ENCODE data around the gene SCAF1. TPM values are rescaled to one million over a fixed set of nuclear protein-coding genes. Genes with fewer than 3 reads are reported as not detected.

SCAF1 gene
- total and polyA plus RNA-seq, 2 of the 13 experiments (the other 11 are each of a cell fraction or from before 2014, with no cell fraction given): 3.3 to 6.1 TPM

DNA sequence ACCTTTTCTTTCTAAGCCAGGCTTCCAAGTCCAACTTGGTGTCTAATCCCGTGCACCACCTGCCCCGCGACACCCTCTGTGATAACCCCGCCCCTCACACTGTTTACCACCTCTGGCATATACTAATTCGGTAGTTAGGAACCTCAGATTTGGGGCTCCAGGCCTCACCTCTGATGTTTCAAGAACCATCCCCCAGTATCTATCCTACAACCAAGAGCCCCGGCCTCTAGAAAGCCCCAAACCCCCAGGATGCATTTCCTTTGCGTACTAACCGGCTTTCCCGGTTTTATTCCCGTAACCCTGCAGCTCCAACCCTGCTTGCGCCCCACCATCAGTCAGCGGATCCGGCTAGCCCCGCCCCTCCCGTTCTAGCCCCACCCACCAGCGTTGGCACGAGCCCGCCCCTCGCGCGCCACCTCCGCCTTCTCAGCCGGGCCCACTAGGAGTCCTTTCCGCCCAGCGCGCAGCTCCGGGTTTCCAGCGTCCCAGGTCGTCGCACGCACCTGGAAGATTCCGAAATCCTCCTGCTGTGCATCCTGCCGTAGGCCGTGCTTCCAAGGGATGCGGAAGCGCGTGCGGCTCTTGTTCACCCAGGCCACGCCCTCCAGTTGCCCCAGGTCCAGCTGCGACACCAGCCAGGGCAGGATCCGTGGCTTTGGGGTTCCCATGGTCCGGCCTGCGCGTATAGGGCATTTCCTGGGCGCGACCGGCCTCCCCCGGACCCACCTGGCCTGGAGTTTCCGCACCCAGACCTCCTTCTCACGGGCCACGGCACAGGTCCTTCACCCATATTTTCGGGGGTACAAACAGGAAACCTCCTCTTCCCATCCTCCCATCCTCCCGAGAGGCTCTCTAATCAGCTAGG, 22.4 kb downstream of the SCAF1 start (continued):
- TF ChIP-seq, protein P1, sequence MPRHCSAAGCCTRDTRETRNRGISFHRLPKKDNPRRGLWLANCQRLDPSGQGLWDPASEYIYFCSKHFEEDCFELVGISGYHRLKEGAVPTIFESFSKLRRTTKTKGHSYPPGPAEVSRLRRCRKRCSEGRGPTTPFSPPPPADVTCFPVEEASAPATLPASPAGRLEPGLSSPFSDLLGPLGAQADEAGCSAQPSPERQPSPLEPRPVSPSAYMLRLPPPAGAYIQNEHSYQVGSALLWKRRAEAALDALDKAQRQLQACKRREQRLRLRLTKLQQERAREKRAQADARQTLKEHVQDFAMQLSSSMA (CRISPR knock-in tag; IDR thresholded peaks at IDR 0.05): peak; percentile 41; the same call in 1 of the 2 replicates
- 0 out of 2 replicates have a peak, but pooled peaks have one; percentile 38 for TF ChIP-seq MXD4 (CRISPR knock-in tag; IDR thresholded peaks at IDR 0.05)
- TF ChIP-seq ZFX (CRISPR knock-in tag; IDR thresholded peaks at IDR 0.05; ENCODE audit: low read depth): peak; percentile 88
- peak; percentile 30; the same call in 1 of the 2 replicates for TF ChIP-seq KAT7 (CRISPR knock-in tag; IDR thresholded peaks at IDR 0.05; ENCODE audit: borderline replicate concordance)

DNA sequence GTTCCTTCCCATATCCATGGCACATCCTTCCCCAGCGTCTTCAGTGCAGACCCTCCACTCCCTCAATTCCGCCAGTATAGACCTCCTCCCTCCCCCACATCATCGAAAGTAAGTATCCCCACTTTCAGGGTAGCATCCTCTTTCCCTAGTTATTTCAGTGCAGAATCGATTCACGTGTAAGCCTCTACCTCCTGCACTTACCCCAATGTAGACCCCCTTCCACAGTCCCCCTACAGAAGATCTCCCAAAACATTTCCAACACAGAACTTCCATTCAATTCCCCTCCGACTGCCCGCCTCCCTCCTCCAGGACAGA, 23.0 kb downstream of the SCAF1 start:
- H3K36me3 ChIP-seq (replicated peaks in 1 of 2; ENCODE audit: control insufficient read depth in 1 of 2, insufficient read depth in 2 of 2, low read length in 2 of 2): peaks cover 7 to 30% of the 10 kb centered on the region in 2 experiments
- TF ChIP-seq, protein P2, sequence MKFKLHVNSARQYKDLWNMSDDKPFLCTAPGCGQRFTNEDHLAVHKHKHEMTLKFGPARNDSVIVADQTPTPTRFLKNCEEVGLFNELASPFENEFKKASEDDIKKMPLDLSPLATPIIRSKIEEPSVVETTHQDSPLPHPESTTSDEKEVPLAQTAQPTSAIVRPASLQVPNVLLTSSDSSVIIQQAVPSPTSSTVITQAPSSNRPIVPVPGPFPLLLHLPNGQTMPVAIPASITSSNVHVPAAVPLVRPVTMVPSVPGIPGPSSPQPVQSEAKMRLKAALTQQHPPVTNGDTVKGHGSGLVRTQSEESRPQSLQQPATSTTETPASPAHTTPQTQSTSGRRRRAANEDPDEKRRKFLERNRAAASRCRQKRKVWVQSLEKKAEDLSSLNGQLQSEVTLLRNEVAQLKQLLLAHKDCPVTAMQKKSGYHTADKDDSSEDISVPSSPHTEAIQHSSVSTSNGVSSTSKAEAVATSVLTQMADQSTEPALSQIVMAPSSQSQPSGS (CRISPR knock-in tag; IDR thresholded peaks at IDR 0.05): no peak
- TF ChIP-seq PHF5A (CRISPR knock-in tag; IDR thresholded peaks at IDR 0.05; ENCODE audit: low read depth, unreplicated experiment) (no peak), REXO4 (CRISPR knock-in tag; IDR thresholded peaks at IDR 0.05; ENCODE audit: borderline replicate concordance) (no peak), ZNF674 (CRISPR knock-in tag; IDR thresholded peaks at IDR 0.05; ENCODE audit: low read depth) (no peak), ZNF446 (CRISPR knock-in tag; IDR thresholded peaks at IDR 0.05) (peak; percentile 27; the same call in 1 of the 2 replicates), CHCHD3 (CRISPR knock-in tag; IDR thresholded peaks at IDR 0.05) (no peak), CEBPB (IDR thresholded peaks at IDR 0.05; ENCODE audit: borderline replicate concordance, low read depth, low read length) (no peak), RFXAP (CRISPR knock-in tag; IDR thresholded peaks at IDR 0.05; ENCODE audit: borderline replicate concordance) (0 out of 2 replicates have a peak, but pooled peaks have one; percentile 2), ZBTB38 (CRISPR knock-in tag; IDR thresholded peaks at IDR 0.05) (no peak)
- TF ChIP-seq, protein P3, sequence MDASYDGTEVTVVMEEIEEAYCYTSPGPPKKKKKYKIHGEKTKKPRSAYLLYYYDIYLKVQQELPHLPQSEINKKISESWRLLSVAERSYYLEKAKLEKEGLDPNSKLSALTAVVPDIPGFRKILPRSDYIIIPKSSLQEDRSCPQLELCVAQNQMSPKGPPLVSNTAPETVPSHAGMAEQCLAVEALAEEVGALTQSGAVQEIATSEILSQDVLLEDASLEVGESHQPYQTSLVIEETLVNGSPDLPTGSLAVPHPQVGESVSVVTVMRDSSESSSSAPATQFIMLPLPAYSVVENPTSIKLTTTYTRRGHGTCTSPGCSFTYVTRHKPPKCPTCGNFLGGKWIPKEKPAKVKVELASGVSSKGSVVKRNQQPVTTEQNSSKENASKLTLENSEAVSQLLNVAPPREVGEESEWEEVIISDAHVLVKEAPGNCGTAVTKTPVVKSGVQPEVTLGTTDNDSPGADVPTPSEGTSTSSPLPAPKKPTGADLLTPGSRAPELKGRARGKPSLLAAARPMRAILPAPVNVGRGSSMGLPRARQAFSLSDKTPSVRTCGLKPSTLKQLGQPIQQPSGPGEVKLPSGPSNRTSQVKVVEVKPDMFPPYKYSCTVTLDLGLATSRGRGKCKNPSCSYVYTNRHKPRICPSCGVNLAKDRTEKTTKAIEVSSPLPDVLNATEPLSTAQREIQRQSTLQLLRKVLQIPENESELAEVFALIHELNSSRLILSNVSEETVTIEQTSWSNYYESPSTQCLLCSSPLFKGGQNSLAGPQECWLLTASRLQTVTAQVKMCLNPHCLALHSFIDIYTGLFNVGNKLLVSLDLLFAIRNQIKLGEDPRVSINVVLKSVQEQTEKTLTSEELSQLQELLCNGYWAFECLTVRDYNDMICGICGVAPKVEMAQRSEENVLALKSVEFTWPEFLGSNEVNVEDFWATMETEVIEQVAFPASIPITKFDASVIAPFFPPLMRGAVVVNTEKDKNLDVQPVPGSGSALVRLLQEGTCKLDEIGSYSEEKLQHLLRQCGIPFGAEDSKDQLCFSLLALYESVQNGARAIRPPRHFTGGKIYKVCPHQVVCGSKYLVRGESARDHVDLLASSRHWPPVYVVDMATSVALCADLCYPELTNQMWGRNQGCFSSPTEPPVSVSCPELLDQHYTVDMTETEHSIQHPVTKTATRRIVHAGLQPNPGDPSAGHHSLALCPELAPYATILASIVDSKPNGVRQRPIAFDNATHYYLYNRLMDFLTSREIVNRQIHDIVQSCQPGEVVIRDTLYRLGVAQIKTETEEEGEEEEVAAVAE (CRISPR knock-in tag; IDR thresholded peaks at IDR 0.05; ENCODE audit: borderline replicate concordance): no peak

More for the DNA sequence above, 23.0 kb downstream of the SCAF1 start:
- peak overlapping the region; percentile 63 to 96 (median 93) for H3K4me3 ChIP-seq (replicated peaks in 1 of 3; ENCODE audit: insufficient read depth in 1 of 3, low read depth in 2 of 3, low read length in 3 of 3)
- H3K9ac ChIP-seq (ENCODE audit: insufficient read depth, low read depth, low read length): peak overlapping the region; percentile 90
- CTCF ChIA-PET (ENCODE audit: low intra/inter-chr PET ratio, low total read pairs): no interaction called here
- FAIRE-seq (no peak), DNase-seq (ENCODE audit: low spot score) (no peak), ATAC-seq (no peak)
- BruUV-seq (replicated peaks): no TSS peak
- POLR2A ChIA-PET: interaction anchor here (1.0 to 5.7 kb wide), 6 partner anchors 12 to 152 kb away, joined by 3 to 92 read pairs (median 14); partner anchors contain the start of genes FCGRT, PRMT1, RRAS and SCAF1
- H2AFZ ChIP-seq (ENCODE audit: low read length): no peak overlapping the region
- H3K4me2 ChIP-seq (ENCODE audit: low read depth, low read length): peak overlapping the region; percentile 98
- WGBS (ENCODE audit: low lambda C conversion rate): under 1% methylated on average over 7 of the region's 7 CpGs
- H3K27me3 ChIP-seq (ENCODE audit: control insufficient read depth in 1 of 2, insufficient read depth in 2 of 2, low read length in 2 of 2): no peaks in the 10 kb centered on the region; a peak in 1 of 5 replicates
- peaks cover 5% of the 10 kb centered on the region; the same call in 1 of the 2 replicates for H4K20me1 ChIP-seq (ENCODE audit: insufficient read depth, low read length)
- H3K4me1 ChIP-seq (ENCODE audit: insufficient read depth, low read length): peaks cover 27% of the 10 kb centered on the region
- in situ Hi-C loops (cut with HindIII; ENCODE audit: extremely low pct_ligation_motif_present, low pct_unique_long_range_greater_than_20kb): no loop called here
- peak overlapping the region; percentile 74 for H3K27ac ChIP-seq (ENCODE audit: extremely low read length, insufficient read depth, low read length)
- H3K9me3 ChIP-seq (ENCODE audit: low read length): no peaks in the 10 kb centered on the region
- H3K79me2 ChIP-seq (ENCODE audit: insufficient read depth, low read length): peaks cover 30% of the 10 kb centered on the region
- intact Hi-C loops (cut with micrococcal nuclease; ENCODE audit: unreplicated experiment): loop anchor here (2.0 kb wide), 1 partner anchor 24 kb away; the partner anchor contains the start of gene RRAS

Measured in HepG2 (cell line).